HG03039 (cell line): Measurements from ENCODE around the gene SRRM5.
"Not testable (repeated sequence)": the region's sequence is repeated elsewhere in the genome, so short reads cannot be mapped to it uniquely, and the experiment has no call there.

Experiments used
- ATAC-seq: cut with Tn5 transposase; IDR thresholded peaks from one replicate; pipeline ENCODE4 v1.9.1; 2021; ENCODE audit warnings: mild to moderate bottlenecking, moderate library complexity; ENCODE audit not compliant: unreplicated experiment

The SRRM5 gene

GRCh38 chr19:43589678-43590077, 22.2 kb upstream of the SRRM5 start:
- ATAC-seq = no peak

- ATAC-seq = no peak
Observed at GRCh38 chr19:43591904-43592772, 19.8 kb upstream of the SRRM5 start.

GRCh38 chr19:43592800-43593350, 19.0 kb upstream of the SRRM5 start:
- no peak for ATAC-seq

- no peak for ATAC-seq
Observed at GRCh38 chr19:43594081-43594697, 17.7 kb upstream of the SRRM5 start.

- ATAC-seq = no peak
Observed at GRCh38 chr19:43594710-43595604, 16.9 kb upstream of the SRRM5 start.

GRCh38 chr19:43595605-43595998, 16.3 kb upstream of the SRRM5 start:
- ATAC-seq = no peak

- ATAC-seq = peak; percentile 76
Observed at GRCh38 chr19:43595999-43596841, 15.7 kb upstream of the SRRM5 start, which contains the start of the genes IRGQ and ZNF576. TSS of gene IRGQ (minus strand) at chr19:43596134. CDS start at chr19:43595338, 796 bp downstream. TSS of gene ZNF576 (plus strand) at chr19:43596595. CDS start at chr19:43597109, 514 bp downstream.

GRCh38 chr19:43596842-43597461, 14.9 kb upstream of the SRRM5 start:
- no peak for ATAC-seq

- ATAC-seq = no peak
Observed at GRCh38 chr19:43597876-43598275, 14.0 kb upstream of the SRRM5 start.

GRCh38 chr19:43598445-43599240, 13.2 kb upstream of the SRRM5 start:
- no peak for ATAC-seq

- ATAC-seq = no peak
Observed at GRCh38 chr19:43599635-43600295, 12.1 kb upstream of the SRRM5 start.

- not testable (repeated sequence) for ATAC-seq
Observed at GRCh38 chr19:43600326-43600725, 11.6 kb upstream of the SRRM5 start.

GRCh38 chr19:43605875-43606568, 5.9 kb upstream of the SRRM5 start:
- no peak for ATAC-seq

- ATAC-seq = no peak
Observed at GRCh38 chr19:43606569-43607229, 5.2 kb upstream of the SRRM5 start.

- no peak for ATAC-seq
Observed at GRCh38 chr19:43607238-43608205, 4.4 kb upstream of the SRRM5 start.

- ATAC-seq = no peak
Observed at GRCh38 chr19:43609872-43610271, 2.0 kb upstream of the SRRM5 start.
